ENCODE data around the gene ARRB1. TPM values are rescaled to one million over a fixed set of nuclear protein-coding genes. Genes with fewer than 3 reads are reported as not detected.
"Not testable (repeated sequence)": the region's sequence is repeated elsewhere in the genome, so short reads cannot be mapped to it uniquely, and the experiment has no call there.

The ARRB1 gene
- total and polyA plus RNA-seq, 9 of the 15 experiments (the other 6 are each of a cell fraction or from before 2014, with no cell fraction given), result 6.6 to 45.4 (median 28.5) TPM

DNA sequence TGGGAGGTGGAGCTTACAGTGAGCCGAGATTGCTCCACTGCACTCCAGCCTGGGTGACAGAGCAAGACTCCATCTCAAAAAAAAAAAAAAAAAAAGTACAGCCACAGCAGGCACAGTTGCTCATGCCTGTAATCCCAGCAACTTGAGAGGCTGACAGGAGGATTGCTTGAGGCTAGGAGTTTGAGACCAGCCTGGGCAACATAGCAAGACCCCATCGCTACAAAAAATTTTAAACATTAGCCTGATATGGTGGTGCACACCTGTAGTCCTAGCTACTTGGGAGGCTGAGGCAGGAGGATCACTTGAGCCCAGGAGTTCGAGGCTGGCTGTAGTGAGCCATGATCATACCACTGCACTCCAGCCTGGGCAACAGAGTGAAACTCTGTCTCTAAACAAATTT is 76.7 kb downstream of the ARRB1 start:
- H3K9ac ChIP-seq (ENCODE audit: insufficient read depth in 1 of 2, low read depth in 2 of 2, low read length in 2 of 2); CTCF ChIA-PET (ENCODE audit: low intra/inter-chr PET ratio); H3K4me3 ChIP-seq; POLR2A ChIA-PET; DNase-seq (ENCODE audit: extremely low read depth in 1 of 4, low spot score in 3 of 4); BruUV-seq (replicated peaks); H3K27me3 ChIP-seq (ENCODE audit: control insufficient read depth in 2 of 2, insufficient read depth in 2 of 2, low read length in 2 of 2); H3K4me1 ChIP-seq (replicated peaks in 1 of 2; ENCODE audit: control insufficient read depth in 2 of 2, insufficient read depth in 2 of 2, low read length in 2 of 2); H3K9me1 ChIP-seq (ENCODE audit: control insufficient read depth, insufficient read depth, low read length); H3K9me3 ChIP-seq (replicated peaks; ENCODE audit: control insufficient read depth, insufficient read depth, low read depth, low read length); FAIRE-seq; H3K79me2 ChIP-seq (ENCODE audit: control insufficient read depth, insufficient read depth, low read length); H4K20me1 ChIP-seq (replicated peaks; ENCODE audit: control insufficient read depth, insufficient read depth, low read length); H2AFZ ChIP-seq (ENCODE audit: low read depth, low read length); H3K27ac ChIP-seq (ENCODE audit: extremely low read depth, low read depth, low read length); H3K4me2 ChIP-seq (ENCODE audit: insufficient read depth, low read length); ATAC-seq; intact Hi-C loops (cut with micrococcal nuclease): not testable (repeated sequence)
- 93% methylated on average over 3 of the region's 3 CpGs for WGBS (ENCODE audit: insufficient coverage, low coverage, missing lambda C conversion rate)
- in situ Hi-C loops (cut with MboI), result loop anchor here (5.0 kb wide), 1 partner anchor 108 kb away; no protein-coding TSS in a partner anchor
- peaks cover 68% of the 10 kb centered on the region for H3K36me3 ChIP-seq (ENCODE audit: control insufficient read depth, insufficient read depth, low read length)
- TF ChIP-seq ZNF121 (CRISPR knock-in tag; conservative IDR thresholded peaks at IDR 0.05), result peak; percentile 82

DNA sequence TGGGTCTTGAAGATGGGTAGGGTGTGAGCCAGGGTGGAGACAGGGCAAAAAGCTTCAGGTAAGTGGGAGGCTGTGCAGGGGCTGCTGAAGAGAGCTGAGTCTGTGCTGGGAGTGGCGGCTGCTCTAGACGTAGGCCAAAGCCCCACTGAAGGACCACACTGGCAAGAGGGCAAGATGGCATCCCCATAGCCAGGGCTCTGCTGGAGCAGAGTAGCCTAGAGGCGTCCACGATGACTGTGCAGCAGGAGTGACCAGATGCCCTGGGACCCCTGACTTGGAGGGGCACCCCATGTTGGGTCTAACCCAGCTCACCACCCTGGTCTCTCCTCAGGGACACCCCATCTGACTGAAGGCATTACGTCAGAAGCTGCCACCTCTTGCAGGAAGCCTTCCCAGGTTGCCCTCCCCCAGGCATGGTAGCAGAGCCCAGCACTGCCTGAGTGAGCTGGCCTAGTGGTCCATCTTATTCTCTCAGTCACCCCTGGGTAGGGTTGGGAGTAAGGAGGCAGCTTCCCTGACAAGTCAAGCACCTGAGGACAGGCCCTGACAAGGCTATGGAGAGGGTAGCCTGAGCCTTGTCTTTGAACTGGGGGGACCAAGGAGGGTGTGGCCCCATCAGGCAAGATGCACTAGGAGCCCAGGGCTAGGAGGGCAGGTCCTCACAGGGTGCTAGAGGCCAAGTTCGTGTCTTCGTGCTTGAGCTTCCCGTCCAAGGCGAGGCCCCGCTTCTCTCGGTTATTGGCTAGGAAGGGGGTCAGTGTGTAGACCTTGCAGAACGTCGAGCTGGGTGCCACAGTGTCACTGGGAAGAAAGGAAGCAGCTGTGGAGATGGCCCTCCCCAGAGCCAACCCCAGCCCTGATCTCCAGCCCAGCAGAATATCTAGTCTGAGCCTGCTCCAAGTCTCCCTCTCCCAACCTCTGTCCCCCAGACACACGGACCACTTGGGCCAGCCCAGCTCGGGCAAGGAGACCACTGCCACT is 77.8 kb downstream of the ARRB1 start:
- H3K36me3 ChIP-seq (ENCODE audit: control insufficient read depth, insufficient read depth, low read length), result peaks cover 65% of the 10 kb centered on the region
- H3K27ac ChIP-seq (ENCODE audit: extremely low read depth, low read depth, low read length), result no peak overlapping the region
- no peaks in the 10 kb centered on the region for H3K79me2 ChIP-seq (ENCODE audit: control insufficient read depth, insufficient read depth, low read length)
- BruUV-seq (replicated peaks), result no TSS peak
- DNase-seq (ENCODE audit: extremely low read depth in 1 of 4, low spot score in 3 of 4) (no peak), ATAC-seq (no peak), FAIRE-seq (no peak)
- H3K27me3 ChIP-seq (ENCODE audit: control insufficient read depth in 2 of 2, insufficient read depth in 2 of 2, low read length in 2 of 2), result no peaks in the 10 kb centered on the region
- no peak overlapping the region for H3K9ac ChIP-seq (ENCODE audit: insufficient read depth in 1 of 2, low read depth in 2 of 2, low read length in 2 of 2)
- H4K20me1 ChIP-seq (replicated peaks; ENCODE audit: control insufficient read depth, insufficient read depth, low read length), result no peaks in the 10 kb centered on the region
- peaks cover 4% of the 10 kb centered on the region for H3K9me1 ChIP-seq (ENCODE audit: control insufficient read depth, insufficient read depth, low read length)
- no peak overlapping the region for H3K4me3 ChIP-seq
- peaks cover 0 to 4% of the 10 kb centered on the region in 2 experiments; a peak in 2 of 5 replicates for H3K4me1 ChIP-seq (replicated peaks in 1 of 2; ENCODE audit: control insufficient read depth in 2 of 2, insufficient read depth in 2 of 2, low read length in 2 of 2)
- no peaks in the 10 kb centered on the region for H3K9me3 ChIP-seq (replicated peaks; ENCODE audit: control insufficient read depth, insufficient read depth, low read depth, low read length)
- in situ Hi-C loops (cut with MboI) (no loop called here), intact Hi-C loops (cut with micrococcal nuclease) (no loop called here)
- CTCF ChIA-PET (ENCODE audit: low intra/inter-chr PET ratio), result no interaction called here
- 87% methylated on average over 15 of the region's 15 CpGs for WGBS (ENCODE audit: insufficient coverage, low coverage, missing lambda C conversion rate)
- no peak overlapping the region for H3K4me2 ChIP-seq (ENCODE audit: insufficient read depth, low read length)
- H2AFZ ChIP-seq (ENCODE audit: low read depth, low read length), result no peak overlapping the region
- POLR2A ChIA-PET, result no interaction called here
- TF ChIP-seq FOXK1 (CRISPR knock-in tag; IDR thresholded peaks at IDR 0.05; ENCODE audit: borderline replicate concordance) (no peak), EP400 (IDR thresholded peaks at IDR 0.05) (no peak)
- TF ChIP-seq, protein P1, sequence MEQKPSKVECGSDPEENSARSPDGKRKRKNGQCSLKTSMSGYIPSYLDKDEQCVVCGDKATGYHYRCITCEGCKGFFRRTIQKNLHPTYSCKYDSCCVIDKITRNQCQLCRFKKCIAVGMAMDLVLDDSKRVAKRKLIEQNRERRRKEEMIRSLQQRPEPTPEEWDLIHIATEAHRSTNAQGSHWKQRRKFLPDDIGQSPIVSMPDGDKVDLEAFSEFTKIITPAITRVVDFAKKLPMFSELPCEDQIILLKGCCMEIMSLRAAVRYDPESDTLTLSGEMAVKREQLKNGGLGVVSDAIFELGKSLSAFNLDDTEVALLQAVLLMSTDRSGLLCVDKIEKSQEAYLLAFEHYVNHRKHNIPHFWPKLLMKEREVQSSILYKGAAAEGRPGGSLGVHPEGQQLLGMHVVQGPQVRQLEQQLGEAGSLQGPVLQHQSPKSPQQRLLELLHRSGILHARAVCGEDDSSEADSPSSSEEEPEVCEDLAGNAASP (IDR thresholded peaks at IDR 0.05), result no peak
- TF ChIP-seq, protein P2, sequence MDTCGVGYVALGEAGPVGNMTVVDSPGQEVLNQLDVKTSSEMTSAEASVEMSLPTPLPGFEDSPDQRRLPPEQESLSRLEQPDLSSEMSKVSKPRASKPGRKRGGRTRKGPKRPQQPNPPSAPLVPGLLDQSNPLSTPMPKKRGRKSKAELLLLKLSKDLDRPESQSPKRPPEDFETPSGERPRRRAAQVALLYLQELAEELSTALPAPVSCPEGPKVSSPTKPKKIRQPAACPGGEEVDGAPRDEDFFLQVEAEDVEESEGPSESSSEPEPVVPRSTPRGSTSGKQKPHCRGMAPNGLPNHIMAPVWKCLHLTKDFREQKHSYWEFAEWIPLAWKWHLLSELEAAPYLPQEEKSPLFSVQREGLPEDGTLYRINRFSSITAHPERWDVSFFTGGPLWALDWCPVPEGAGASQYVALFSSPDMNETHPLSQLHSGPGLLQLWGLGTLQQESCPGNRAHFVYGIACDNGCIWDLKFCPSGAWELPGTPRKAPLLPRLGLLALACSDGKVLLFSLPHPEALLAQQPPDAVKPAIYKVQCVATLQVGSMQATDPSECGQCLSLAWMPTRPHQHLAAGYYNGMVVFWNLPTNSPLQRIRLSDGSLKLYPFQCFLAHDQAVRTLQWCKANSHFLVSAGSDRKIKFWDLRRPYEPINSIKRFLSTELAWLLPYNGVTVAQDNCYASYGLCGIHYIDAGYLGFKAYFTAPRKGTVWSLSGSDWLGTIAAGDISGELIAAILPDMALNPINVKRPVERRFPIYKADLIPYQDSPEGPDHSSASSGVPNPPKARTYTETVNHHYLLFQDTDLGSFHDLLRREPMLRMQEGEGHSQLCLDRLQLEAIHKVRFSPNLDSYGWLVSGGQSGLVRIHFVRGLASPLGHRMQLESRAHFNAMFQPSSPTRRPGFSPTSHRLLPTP (IDR thresholded peaks at IDR 0.05; ENCODE audit: borderline replicate concordance, extremely low read depth, insufficient read length), result peak; percentile 12
